ENCODE results near the gene NUDT16L1.

NUDT16L1 gene

GRCh38 chr16:4683255-4684057 is 9.9 kb upstream of the NUDT16L1 start:
- no peak for DNase-seq (ENCODE audit: low read depth)

DNA sequence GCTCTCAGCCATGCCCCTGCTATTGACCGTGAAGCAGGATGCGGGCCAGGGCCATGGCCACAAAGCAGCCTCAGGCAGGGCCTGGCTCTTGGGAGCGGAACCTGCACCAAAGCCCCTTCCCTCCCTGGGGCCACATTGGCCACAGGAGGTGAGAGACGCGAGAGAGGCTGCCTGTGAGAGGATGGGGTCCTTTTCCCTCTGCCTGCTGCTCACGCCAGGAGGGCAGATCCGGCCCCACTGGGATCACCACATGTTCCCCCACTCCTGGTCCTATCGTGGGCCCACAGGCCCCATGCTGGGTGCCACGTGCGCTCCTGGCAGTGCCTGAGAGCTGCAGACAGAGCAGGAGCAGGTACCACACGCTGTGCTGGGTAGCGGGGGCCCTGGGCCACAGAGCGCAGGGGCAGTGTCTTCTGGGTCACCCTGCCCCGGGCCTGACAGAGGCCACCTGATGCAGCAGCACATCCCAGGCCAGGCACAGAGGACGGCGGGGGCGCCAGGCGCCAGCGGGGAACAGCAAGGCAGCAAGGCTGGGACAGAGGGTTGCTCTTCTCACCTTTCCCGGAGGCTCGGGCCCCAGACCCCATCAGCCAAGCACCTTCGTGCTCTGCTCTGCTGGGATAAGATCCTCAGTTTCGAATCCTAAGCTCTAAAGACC is 9.2 kb upstream of the NUDT16L1 start:
- DNase-seq (ENCODE audit: low read depth): no peak

GRCh38 chr16:4684763-4685162 is 8.6 kb upstream of the NUDT16L1 start:
- no peak for DNase-seq (ENCODE audit: low read depth)

- no peak for DNase-seq (ENCODE audit: low read depth)
Measured at GRCh38 chr16:4685292-4685691, 8.1 kb upstream of the NUDT16L1 start.

DNA sequence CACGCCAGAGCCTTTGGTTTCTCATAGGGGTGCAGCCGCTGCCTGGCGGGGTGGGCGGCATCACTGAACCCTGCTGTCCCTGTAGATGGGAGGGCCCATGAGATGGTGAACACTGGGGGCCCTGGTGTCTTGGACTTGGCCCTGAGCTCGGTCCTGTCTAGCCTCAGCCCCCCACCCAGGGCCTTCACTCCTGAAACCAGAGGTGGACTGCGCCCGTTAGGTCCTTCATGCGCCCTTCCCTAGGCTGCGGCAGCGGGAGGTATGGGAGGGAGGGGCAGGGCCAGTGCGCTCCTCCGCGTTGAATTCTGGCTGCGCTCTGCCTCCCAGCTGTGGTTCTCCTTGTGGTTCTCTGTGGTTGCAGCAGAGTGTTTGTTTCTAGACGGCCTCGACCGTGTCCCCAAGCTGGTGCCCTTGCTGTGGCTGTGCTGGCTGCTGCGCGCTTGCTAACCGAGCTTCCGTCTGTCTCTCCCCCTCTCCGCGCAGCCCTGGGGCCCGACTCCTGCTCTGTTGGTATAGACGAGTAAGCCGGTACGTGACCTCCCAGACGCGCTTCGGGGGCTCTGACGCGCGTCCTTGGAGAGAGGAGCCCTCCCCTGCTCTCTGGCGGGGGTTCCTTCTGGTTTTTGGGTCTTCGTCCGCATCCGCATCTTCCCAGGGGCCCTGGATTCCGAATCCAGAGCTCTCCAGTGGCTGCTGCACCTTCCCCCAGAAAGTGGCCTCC is 7.4 kb upstream of the NUDT16L1 start:
- DNase-seq (ENCODE audit: low read depth): no peak

DNA sequence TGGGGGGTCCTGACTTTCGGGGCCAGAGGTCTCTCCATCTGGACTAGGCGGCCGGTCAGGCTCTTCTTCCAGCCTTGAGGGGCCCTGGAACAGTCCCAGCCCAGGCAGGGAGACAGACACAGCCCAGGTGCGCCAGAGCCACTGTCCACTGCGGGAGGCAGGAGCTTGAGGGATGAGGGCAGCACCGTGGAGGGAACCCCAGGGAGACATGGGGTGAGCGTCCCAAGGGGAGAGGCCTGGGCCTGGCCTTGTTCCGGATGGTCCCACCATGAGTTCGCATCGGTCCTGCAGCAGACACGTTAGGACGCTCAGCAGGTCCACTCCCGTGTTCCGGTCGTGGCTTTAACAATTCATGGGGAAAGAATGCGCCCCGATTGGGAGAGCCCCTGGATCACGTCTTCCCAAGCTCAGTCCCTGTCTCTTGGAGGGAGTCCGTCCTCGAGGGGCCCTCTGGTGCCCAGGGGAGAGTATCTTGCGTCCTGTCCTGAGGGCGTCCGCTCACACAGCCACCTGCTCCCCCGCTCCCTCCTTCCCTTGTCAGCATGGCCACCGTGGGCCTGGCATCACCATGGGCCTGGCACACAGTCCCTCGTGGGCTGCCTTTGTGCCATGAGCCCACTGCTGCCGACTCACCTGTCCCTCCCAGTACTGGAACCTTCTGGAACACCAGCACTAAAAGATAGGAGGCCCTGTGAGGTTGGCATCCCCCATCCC is 6.7 kb upstream of the NUDT16L1 start:
- DNase-seq (ENCODE audit: low read depth): no peak

GRCh38 chr16:4687416-4687815 is 5.9 kb upstream of the NUDT16L1 start:
- no peak for DNase-seq (ENCODE audit: low read depth)

DNA sequence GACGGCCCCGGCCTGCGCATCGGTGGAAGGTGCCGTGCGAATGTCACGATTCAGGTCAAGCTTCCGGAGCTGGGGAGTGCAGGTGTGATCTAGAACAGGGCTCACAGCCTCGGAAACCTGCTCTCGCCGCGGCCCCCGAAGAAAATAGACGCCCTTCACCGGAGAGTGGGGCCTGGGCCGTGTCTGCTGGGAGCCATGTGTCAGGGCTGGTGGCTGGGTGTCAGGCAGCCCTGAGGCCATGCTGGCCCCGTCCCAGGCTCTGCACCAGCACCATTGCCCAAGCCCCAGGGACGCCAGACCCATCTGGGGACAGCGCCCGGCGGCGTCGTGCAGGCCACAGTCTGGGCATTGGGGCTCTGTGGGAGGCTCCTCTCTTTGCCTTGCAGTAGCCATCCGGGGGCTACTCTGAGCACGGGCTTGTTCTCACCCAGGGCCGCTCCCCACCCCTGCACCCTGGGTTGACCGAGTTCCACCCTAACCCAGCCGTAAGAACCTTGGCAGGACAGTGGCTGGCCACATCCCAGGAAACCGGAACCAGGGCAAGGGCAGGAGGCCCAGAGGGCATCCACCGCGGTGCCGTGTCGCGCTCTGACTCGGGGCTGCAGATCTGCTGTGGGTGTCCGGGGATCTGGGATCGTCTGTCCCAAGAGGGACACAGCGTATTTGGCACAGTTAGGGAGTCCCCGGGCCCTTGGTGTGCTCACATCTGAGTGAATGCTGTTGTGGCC is 5.3 kb upstream of the NUDT16L1 start:
- no peak for DNase-seq (ENCODE audit: low read depth)

GRCh38 chr16:4688674-4689045 is 4.7 kb upstream of the NUDT16L1 start:
- DNase-seq (ENCODE audit: low read depth): no peak

GRCh38 chr16:4689091-4689671 is 4.2 kb upstream of the NUDT16L1 start:
- no peak for DNase-seq (ENCODE audit: low read depth)

DNA sequence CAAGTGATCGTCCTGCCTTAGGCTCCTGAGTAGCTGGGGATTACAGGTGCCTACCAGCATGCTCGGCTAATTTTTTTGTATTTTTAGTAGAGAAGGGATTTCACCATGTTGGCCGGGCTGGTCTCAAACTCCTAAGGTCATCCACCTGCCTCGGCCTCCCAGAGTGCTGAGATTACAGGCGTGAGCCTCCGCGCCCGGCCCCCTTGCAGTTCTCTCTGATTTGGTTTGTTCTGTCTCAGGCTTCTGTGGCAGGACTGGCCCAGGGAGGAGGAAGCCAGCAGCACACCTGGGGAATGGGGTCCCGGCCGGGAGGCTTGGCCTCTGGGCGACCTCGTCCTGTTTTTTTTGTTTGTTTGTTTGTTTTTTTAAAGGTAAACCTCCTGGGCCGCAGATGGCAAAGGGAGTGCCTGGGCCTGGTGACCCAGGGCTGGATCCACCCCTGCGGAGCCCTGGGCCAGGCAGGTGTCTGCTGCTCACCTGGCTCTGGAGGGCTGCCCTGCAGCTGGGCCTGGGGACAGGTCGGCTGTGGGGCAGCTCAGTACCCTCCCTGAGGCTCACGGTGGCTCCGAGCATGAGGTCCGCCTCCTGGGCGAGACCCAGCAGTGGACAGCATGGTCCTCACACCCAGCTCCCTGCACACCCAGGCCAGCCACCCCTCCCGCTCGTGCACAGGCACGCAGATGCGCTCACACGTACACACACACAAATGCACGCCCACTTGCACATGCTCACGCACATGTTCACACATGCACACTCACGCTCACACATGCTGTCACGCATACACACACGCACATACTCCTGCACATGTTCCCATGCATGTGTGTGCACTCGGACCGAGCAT is 3.3 kb upstream of the NUDT16L1 start:
- no peak for DNase-seq (ENCODE audit: low read depth)

GRCh38 chr16:4690946-4691665 is 2.3 kb upstream of the NUDT16L1 start:
- DNase-seq (ENCODE audit: low read depth): no peak

GRCh38 chr16:4691666-4692412 is 1.5 kb upstream of the NUDT16L1 start:
- DNase-seq (ENCODE audit: low read depth): no peak

DNA sequence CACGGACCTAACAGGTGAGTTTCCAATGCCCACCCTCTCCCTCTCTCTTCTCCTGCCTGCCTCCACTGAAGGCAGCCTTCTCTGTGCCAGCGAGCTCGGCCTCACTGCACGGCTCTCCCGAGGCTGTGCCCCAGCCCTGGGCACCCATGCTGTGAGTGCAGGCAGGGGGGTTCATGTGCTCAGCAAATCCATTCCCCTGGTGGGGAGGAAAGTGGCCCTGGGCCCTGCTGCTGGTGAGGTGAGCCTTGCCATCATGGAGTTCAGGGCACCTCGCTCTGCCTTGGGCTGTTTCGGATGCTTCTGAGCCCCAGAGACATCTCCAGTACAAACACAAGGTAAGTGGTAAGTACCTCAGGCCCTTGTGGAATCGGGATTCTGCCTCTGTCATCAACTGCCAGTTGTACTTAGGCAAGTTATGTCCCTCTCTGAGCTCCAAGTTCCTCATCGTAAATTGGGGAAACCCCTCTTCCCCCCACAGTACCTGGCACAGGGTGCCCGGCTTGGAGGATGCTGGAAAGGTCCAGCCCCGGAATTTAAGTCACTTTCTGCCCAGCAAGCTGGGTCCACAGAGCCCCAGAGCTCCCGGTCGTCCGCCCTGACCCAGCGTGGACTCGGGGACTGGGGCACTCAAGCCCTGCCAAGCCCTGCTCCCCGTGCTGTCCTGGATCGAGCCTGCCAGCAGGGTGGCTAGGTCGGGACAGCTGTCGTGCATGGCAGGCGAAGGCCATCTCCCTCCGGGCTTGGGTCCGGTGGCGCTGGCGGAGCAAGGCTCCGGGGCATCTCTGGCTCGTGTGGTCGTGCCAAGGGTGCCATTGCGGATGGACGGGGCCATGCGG is 684 bp upstream of the NUDT16L1 start:
- DNase-seq (ENCODE audit: low read depth): no peak

GRCh38 chr16:4693956-4694641 is 737 bp downstream of the NUDT16L1 start:
- peak; percentile 39 for DNase-seq (ENCODE audit: low read depth)

DNA sequence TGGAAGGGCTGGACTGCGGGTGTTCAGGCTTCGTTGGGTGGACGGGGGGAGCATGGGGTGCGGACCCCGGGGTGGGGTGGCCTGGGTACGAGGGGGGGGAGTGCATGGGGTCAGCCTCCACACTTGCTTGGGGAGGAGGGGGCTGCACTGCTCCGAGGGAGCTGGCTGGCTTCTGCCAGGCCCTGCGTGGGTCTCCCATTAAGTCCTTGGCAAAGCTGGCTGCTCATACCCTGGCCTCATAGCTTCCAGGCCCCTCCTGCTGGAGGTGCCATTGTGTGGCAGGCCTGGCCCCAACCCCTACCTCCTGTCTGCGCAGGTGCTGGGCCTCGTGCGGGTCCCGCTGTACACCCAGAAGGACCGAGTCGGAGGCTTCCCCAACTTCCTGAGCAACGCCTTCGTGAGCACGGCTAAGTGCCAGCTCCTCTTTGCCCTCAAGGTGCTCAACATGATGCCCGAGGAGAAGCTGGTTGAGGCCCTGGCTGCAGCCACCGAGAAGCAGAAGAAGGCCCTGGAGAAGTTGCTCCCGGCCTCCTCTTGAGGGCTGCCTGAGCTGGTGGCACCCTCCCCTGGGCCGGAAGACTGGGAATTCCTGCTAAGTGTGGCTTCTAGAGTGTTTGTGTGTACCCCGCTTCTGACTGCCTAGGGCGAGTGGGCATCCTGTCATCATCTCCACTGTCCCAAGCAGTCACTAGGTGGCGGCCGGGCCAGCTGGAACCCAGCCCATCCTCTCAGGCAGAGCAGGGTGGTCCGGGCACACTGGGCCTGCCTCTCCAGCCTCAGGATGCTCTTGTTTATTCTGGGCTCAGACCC is 1.5 kb downstream of the NUDT16L1 start:
- no peak for DNase-seq (ENCODE audit: low read depth)
